GM21390 (cell line): ENCODE results near the gene ORC6.
"Not testable (repeated sequence)": the region's sequence is repeated elsewhere in the genome, so short reads cannot be mapped to it uniquely, and the experiment has no call there.

ENCODE experiments used
- ATAC-seq: cut with Tn5 transposase; IDR thresholded peaks from one replicate; pipeline ENCODE4 v1.9.1; 2021; ENCODE audit not compliant: unreplicated experiment

ORC6 gene, protein sequence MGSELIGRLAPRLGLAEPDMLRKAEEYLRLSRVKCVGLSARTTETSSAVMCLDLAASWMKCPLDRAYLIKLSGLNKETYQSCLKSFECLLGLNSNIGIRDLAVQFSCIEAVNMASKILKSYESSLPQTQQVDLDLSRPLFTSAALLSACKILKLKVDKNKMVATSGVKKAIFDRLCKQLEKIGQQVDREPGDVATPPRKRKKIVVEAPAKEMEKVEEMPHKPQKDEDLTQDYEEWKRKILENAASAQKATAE

DNA sequence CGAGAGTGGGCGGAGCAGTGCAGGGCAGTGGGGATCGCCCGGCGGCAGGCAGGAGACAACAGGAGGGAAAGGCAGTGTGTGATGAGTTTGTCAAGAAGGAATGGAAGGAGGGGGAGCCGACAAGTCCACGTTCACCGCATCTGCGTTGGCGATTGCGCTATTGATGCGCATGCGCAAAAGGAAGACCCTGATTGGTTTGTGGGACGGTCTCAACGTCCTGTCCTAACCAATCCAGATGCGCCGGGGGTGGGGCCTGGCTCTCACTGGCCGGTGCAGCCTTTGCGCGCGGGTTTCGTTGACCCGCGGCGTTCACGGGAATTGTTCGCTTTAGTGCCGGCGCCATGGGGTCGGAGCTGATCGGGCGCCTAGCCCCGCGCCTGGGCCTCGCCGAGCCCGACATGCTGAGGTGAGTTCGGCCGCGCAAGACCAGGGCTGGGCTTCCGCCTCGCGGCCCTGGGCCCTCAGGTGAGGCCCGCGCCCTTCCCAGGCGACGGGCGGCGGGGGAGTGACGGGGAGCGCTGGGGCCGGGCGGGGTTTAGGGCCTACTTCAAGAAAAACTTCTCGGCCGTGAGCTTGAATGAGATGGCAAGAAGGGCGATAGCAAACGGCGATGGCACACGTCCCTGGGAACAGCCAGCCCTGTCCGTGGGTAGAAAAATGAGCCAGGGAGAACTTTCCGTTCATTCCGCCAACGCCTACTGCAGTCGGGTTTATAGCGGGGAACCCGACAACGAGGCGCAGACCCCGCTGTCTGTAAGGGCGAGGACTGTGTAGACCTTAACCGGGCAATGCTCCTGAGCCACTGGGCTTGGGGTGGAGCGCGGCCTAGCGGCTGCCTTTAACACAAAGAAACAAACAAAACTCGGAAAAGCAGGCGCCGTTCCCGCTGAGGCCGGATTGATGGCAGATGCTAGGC lies at the start of gene ORC6:
ORC6 (plus strand) TSS at position 295 of the 916 bp plus-strand sequence; CDS start at position 342, 47 bp downstream.
- peak; percentile 70 for ATAC-seq

GRCh38 chr16:46648656-46649055 lies 40.8 kb upstream of the ORC6 start:
- no peak for ATAC-seq

- no peak for ATAC-seq
These were observed 39.7 kb upstream of the ORC6 start for GRCh38 chr16:46649588-46650253.

DNA sequence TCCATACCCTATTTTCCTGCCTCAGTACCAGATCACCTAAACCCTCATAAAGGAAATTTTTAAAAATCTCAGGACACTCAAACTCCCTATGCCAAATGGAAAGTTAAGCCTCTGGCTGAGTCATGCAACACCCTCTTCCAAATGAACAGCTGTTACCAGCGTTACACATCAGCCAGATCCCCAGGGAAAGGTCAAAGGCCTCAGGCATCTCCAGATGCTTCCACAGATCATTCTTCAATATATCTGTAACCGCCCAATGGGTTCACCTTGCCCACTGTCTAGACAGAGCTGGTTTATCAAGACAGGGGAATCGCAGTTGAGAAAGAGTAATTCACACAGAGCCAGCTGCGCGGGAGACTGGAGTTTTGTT lies 39.2 kb upstream of the ORC6 start:
- no peak for ATAC-seq

DNA sequence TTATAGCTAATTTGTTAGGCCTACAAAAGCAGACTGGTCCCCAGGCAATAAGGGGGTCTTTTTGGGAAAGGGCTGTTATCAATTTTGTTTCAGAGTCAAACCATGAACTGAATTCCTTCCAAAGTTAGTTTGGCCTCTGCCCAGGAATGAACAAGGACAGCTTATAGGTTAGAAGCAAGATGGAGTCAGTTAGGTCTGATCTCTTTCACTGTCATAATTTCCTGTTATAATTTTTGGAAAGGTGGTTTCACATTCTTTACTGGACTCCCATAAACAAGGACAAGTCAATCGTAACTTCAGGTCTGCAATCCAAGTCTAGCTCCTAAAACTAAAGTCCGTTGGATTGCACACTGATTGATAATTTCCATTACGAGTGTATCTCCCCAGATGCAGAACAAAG lies 38.2 kb upstream of the ORC6 start:
- ATAC-seq, result no peak

DNA sequence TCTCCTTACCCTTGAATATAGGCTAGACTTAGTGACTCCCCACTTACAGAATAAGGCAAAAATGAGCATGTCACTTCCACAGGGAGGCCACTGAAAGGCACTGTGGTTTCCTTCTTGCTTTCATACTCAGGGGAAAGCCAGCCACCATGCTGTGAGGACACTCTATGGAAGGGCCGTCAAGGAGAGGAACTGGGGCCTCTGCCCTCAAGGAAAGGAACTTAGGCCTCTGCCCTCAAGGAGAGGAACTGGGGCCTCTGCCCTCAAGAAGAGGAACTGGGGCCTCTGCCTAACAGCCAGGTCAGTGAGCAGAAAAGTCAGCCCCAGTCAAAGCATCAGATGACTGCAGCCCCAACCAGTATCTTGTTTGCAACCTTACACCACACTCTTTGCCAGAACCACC lies 30.5 kb upstream of the ORC6 start:
- peak; percentile 96 for ATAC-seq

- no peak for ATAC-seq
These were observed 27.3 kb upstream of the ORC6 start for GRCh38 chr16:46662123-46662522.

GRCh38 chr16:46673320-46674013 lies 16.0 kb upstream of the ORC6 start:
- ATAC-seq, result no peak

GRCh38 chr16:46677943-46678342 lies 11.5 kb upstream of the ORC6 start:
- ATAC-seq, result not testable (repeated sequence)

GRCh38 chr16:46681867-46682266 lies 7.6 kb upstream of the ORC6 start:
- not testable (repeated sequence) for ATAC-seq

GRCh38 chr16:46686815-46687473 lies 2.5 kb upstream of the ORC6 start:
- ATAC-seq, result no peak

GRCh38 chr16:46687486-46687885 lies 2.0 kb upstream of the ORC6 start:
- no peak for ATAC-seq

DNA sequence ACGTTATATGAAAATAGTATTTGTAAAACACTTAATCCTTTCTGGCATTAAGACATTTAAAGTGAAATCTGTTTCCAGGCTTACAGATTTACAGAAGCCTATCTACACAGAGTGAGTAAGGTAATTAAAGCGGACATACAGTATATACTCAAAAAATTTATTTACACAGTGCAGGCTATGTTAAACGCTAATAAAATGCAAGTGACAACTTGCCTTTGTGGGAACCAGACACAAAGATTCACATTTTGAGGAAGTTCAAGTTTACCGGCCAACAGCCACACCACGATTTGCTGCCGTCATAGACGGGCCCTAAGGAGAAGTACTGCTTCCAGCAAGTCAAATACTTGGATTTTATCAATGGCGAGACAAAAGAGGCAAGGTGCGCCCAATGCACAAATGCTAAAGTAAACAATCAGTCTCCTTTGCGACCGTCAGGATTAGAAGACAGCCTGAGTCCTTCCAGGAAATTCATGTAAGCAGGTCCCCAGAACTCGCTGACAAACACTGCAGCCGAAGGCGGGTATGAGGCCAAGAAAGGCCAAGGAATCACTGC lies 1.3 kb upstream of the ORC6 start:
- no peak for ATAC-seq

DNA sequence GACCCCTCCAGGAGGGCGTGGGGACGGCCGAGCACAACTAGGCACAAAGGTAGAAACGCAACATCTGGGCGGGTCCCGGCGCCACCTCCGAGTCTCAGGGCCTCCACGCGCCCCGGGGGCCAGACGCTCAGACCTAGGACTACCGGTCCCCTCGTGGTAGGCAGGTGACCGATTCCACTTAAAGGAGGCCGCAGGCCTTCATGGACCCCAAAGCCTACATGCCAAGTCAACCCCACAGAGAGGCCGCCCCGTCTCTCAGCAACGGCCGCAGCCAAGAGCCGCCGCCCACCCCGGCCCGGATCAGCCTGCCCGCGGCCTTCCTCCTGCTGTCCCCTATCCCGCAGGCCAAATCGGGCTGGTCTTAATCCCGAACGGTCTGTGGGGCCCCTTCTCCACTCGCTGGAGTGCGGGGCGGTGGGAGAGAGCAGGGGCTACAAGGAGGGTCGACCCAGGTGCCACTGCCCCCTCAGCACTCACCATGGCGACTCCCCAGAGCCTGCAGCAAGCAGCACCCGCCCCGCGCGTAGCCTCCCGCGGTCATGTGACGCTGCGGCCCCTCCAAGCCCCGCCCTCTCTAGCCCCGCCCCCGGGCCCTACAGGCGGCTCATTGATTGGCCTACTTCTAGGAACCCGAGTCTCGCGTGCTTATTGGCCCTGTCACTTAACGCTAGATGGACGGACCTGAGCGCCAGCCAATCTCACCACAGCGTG lies 650 bp upstream of the ORC6 start, which contains the start of gene VPS35:
VPS35 (minus strand) TSS at position 525 of the 711 bp plus-strand sequence; CDS start at position 480, 45 bp downstream.
- ATAC-seq, result peak; percentile 80

- no peak for ATAC-seq
These were observed 1.1 kb downstream of the ORC6 start for GRCh38 chr16:46690281-46691178.

DNA sequence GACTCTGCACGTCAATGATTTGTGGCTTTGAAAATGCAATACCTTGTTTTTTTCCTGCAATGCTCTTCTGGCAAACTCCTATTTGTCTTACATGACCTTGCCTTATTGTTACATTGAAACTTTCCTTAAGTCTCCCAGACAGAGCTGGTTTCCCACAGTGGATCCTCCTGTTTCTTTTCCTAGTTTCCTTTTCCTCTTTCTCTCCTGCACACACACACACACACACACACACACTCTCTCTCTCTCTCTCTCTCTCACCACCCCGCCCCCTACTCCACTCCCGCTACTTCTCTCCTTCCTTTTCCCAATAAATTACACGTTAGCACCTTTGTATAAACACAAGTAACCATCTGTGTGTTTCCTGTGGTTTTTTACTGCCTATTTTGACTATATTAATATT lies 2.3 kb downstream of the ORC6 start:
- no peak for ATAC-seq

- no peak for ATAC-seq
These were observed 4.1 kb downstream of the ORC6 start for GRCh38 chr16:46693598-46693997.

DNA sequence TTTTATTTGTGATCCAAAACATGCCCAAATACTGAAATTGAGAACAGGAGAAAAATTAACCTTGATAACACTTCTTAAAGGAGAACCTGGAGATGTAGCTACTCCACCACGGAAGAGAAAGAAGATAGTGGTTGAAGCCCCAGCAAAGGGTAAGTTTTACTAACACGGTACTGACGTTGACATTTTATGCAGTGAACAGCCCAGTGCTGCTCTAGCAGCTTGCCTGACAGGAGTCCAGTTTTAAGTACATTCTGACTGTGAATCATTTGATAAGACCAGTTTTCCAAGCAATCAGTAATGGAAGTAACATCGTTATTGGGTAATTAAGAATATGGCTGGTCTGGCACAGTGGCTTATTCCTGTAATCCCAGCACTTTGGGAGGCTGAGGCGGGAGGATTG lies 6.5 kb downstream of the ORC6 start:
- ATAC-seq, result no peak

DNA sequence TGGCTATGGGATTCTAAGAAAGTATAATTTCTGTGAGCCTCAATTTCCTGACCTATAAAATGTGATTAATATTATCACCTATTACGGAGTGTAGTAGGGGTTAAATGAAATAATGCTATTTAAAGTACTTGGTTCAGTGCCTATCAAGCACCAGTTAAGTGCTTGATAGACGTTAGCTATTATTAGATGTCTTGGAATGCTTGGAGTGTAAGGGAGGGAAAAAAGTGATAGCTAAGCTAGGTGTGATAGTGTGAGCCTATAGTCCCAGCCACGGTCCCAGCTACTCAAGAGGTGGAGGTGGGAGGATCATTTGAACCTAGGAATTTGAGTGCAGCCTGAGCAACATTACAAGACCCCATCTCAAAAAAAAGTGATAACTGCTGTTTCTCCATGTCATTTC lies 7.5 kb downstream of the ORC6 start:
- ATAC-seq, result no peak
